Stimulated activated CD8-positive, alpha-beta memory T cell treated with anti-CD3 and anti-CD28 coated beads, Interleukin-4, amount 100 ng/mL, for 24 hours (primary cell): ENCODE data around the gene HSD17B8.

Experiments
- DNase-seq: peaks from one replicate; pipeline ENCODE4 v3.0.0-alpha.2; 2020; ENCODE audit warnings: low read depth

HSD17B8 gene

GRCh38 chr6:33191383-33192104 lies 12.9 kb upstream of the HSD17B8 start:
- no peak for DNase-seq

GRCh38 chr6:33192105-33192646 lies 12.3 kb upstream of the HSD17B8 start, which contains the start of gene COL11A2:
Gene COL11A2 (minus strand): TSS chr6:33192467. CDS start chr6:33192240, 227 bp downstream.
- DNase-seq: no peak

DNA sequence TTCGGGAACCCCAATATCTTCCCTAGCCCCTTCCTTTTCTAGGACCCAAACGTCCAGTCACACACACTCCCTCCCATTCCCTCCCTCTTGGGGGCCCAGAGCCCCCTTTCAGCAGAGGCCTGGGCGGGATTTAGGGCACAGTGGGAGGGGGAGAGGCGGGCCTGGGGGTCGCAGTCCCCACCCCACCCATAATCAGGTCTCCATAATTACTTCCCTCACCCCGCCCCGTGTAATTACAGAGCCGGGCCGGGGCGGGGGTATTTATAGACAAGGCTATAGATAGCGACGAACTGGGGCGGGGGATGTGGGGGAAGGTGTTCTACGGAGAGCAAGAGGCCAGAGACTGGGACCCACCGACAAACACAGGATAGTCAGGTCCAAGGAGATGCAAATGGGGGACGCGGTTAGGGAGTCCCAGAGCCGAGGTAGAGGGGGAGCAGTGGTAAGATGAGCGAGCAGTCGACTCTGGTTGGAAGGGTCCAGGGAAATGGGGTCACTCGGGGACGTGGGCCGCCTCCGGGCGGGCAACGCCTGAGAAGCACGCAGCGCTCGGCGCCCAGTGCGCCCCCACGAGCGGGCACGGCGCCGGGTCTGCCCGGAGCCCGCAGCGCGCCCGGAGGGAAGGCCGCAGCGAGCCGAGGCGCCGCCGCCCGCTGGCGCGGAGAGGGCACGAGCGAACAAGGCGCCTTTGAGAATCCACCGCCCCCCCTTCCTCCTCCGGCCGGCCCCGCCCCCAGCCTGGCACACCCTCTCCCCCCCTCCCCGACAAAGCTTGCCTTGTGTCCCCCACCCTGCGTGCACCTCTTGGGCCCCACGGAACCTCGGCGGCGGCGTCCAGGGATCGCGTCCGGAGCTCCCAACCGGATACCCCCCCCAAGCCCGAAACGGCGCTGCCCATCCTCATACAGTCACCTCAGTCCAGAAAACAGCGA lies 11.5 kb upstream of the HSD17B8 start:
- DNase-seq: no peak

DNA sequence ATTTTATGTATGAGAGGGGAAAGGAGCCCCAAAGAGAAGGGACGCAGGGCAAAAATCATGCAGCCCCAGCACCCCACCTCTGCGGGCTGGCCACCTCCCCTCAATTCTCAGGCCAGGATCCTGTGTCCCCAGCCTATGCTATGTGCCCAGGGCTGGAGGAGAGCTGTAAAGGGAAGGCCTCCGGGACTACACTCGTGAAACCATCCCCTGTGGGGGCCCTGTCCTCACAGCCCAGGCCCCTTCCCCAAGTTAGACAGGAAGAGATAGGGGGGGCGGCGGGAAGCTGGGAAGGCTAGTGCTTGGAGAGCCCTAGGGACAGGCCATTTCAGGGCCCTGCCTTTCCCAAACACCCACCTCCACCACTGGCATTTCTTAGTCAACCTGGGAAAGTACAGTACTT lies 10.8 kb upstream of the HSD17B8 start:
- DNase-seq: no peak

GRCh38 chr6:33194431-33194979 lies 9.9 kb upstream of the HSD17B8 start:
- no peak for DNase-seq

- DNase-seq: no peak
These were observed 8.9 kb upstream of the HSD17B8 start for GRCh38 chr6:33195304-33196165.

DNA sequence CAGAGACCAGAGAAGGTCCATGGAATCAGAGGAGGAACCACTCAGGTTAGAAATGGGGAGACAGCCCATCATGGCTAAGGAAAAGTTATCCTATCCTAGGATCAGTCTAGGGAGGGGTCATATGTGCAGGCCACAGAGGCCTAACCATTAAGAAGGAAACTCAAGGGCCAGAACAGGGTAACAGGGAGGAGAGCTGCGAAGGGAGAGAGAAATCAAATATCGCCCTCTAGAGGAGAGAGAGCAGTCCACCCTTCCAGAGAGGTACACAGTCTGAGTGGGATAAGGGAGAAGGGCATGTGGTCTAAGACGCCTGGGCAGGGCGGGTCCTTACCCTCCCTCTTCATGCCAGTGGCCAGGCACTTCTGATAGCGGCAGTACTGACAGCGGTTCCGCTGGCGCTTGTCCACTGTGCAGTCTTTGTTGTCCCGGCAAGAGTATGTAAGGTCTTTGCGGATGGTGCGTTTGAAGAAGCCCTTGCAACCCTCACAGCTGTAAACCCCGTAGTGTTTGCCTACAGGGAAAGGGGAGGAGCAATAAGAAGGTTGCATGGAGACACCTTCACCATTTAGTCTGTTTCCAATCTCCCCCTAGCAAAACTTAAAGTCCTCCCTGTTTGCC lies 6.9 kb upstream of the HSD17B8 start:
- no peak for DNase-seq

GRCh38 chr6:33198159-33198852 lies 6.1 kb upstream of the HSD17B8 start:
- DNase-seq: no peak

DNA sequence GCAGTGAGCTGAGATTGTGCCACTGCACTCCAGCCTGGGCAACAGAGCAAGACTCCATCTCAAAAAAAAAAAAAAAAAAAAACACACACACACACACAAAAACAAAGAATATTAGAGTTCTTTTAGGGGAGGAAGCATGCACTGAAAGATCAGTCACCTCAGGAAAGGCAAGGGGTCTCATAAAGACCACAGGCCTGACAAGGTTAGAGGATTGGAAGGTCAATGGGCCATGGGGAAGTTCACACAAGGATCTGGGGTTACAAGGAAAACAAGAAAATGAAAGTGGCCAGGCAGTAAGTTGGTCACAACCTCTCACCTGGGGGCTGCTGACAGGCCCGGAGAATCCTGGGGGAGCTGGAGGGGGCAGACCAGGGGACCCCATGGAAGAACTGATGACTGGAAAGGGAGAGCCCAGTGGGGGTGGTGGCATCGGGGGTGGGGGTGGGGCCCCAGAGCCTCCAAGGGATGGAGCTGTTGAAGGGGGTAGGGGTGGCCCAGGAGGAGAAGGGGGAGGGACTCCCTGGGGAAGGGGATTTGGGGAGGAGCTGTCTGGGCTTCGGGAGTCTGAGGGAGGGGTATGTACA lies 5.5 kb upstream of the HSD17B8 start:
- no peak for DNase-seq

- peak; percentile 60 for DNase-seq
These were observed 4.7 kb upstream of the HSD17B8 start for GRCh38 chr6:33199687-33200218.

GRCh38 chr6:33200219-33201146 lies 4.0 kb upstream of the HSD17B8 start, which contains the start of the genes RXRB and SLC39A7:
Gene RXRB (minus strand): TSS chr6:33200665. CDS start chr6:33200476, 189 bp downstream.
Gene SLC39A7 (plus strand): TSS chr6:33200867. CDS start chr6:33201246, 379 bp downstream.
- DNase-seq: peak; percentile 99

DNA sequence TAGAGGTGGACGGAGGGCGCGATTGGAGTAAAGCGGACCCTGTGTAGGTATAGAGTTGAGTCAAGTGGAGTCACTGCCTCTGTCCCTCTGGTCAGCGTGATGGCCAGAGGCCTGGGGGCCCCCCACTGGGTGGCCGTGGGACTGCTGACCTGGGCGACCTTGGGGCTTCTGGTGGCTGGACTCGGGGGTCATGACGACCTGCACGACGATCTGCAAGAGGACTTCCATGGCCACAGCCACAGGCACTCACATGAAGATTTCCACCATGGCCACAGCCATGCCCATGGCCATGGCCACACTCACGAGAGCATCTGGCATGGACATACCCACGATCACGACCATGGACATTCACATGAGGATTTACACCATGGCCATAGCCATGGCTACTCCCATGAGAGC lies 3.3 kb upstream of the HSD17B8 start:
- no peak for DNase-seq

- no peak for DNase-seq
These were observed 2.5 kb upstream of the HSD17B8 start for GRCh38 chr6:33201935-33202334.

DNA sequence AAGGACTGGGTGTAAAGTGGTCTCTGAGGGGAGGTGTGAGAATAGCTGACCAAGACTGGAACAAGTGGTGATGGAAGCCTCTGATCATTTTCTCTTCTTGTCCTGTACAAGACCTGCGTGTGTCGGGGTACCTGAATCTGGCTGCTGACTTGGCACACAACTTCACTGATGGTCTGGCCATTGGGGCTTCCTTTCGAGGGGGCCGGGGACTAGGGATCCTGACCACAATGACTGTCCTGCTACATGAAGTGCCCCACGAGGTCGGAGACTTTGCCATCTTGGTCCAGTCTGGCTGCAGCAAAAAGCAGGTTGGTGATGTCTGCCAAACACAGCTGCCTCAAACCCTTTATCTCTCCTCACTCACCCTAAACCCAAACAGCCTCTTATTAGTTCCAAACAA lies 1.7 kb upstream of the HSD17B8 start:
- no peak for DNase-seq

DNA sequence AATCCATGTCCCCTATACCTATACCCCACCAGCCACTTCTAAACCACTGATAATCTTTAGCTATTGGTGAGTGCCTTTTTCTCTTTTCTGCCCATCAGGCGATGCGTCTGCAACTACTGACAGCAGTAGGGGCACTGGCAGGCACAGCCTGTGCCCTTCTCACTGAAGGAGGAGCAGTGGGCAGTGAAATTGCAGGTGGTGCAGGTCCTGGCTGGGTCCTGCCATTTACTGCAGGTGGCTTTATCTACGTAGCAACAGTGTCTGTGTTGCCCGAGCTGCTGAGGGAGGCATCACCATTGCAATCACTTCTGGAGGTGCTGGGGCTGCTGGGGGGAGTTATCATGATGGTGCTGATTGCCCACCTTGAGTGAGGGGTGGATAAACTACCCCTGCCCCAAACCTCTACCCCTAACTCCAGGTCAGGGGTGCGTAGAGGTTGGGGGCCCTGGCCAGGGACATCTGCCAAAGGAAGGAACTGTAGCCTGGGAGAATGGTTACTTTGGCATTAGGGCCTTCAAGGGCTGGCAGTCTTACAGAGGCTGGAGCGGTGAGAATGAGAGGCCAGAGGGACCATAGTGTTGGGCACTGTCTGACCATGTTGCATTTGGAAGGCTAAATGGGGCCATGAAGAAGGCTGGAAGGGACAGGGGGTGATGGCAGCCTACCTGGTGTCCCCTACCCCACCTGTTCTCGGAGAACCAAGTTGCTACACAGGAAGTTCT lies 851 bp upstream of the HSD17B8 start:
- DNase-seq: no peak

GRCh38 chr6:33204165-33204414 lies 365 bp upstream of the HSD17B8 start:
- DNase-seq: no peak

- DNase-seq: no peak
These were observed 954 bp downstream of the HSD17B8 start for GRCh38 chr6:33205191-33206026.
